ENCODE data around the gene TBRG4. TPM values are rescaled to one million over a fixed set of nuclear protein-coding genes. Genes with fewer than 3 reads are reported as not detected.

The TBRG4 gene
- total RNA-seq, 2 donors from 2014 or later: 46.4 to 76.3 TPM

- Histone ChIP-seq H3K4me1 (replicated peaks) (no peaks in the 10 kb centered on the region), H3K9me3 (no peaks in the 10 kb centered on the region), H3K4me3 (no peak overlapping the region), H3K27ac (no peak overlapping the region), H3K36me3 (no peaks in the 10 kb centered on the region), H3K27me3 (replicated peaks; ENCODE audit: insufficient read depth) (no peaks in the 10 kb centered on the region)
- intact Hi-C loops (cut with DNase I): no loop called here
- DNase-seq (ENCODE audit: low spot score): no peak
- TF ChIP-seq POLR2AphosphoS5 (IDR thresholded peaks at IDR 0.05) (no peak), POLR2A (IDR thresholded peaks at IDR 0.05) (no peak)
- TF ChIP-seq, protein P1, sequence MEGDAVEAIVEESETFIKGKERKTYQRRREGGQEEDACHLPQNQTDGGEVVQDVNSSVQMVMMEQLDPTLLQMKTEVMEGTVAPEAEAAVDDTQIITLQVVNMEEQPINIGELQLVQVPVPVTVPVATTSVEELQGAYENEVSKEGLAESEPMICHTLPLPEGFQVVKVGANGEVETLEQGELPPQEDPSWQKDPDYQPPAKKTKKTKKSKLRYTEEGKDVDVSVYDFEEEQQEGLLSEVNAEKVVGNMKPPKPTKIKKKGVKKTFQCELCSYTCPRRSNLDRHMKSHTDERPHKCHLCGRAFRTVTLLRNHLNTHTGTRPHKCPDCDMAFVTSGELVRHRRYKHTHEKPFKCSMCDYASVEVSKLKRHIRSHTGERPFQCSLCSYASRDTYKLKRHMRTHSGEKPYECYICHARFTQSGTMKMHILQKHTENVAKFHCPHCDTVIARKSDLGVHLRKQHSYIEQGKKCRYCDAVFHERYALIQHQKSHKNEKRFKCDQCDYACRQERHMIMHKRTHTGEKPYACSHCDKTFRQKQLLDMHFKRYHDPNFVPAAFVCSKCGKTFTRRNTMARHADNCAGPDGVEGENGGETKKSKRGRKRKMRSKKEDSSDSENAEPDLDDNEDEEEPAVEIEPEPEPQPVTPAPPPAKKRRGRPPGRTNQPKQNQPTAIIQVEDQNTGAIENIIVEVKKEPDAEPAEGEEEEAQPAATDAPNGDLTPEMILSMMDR (IDR thresholded peaks at IDR 0.05): no peak
- 98% methylated on average over 3 of the region's 3 CpGs for WGBS
Observed at GRCh38 chr7:45060295-45060694, 51.2 kb downstream of the TBRG4 start.

- Histone ChIP-seq H3K27me3 (replicated peaks; ENCODE audit: insufficient read depth) (no peaks in the 10 kb centered on the region), H3K27ac (no peak overlapping the region), H3K4me1 (replicated peaks) (no peaks in the 10 kb centered on the region), H3K9me3 (no peaks in the 10 kb centered on the region), H3K4me3 (no peak overlapping the region), H3K36me3 (no peaks in the 10 kb centered on the region)
- no peak for TF ChIP-seq POLR2AphosphoS5 (IDR thresholded peaks at IDR 0.05)
- TF ChIP-seq, protein P1 (IDR thresholded peaks at IDR 0.05): no peak
- TF ChIP-seq POLR2A (IDR thresholded peaks at IDR 0.05): no peak
- DNase-seq (ENCODE audit: low spot score): no peak
- 92% methylated on average over 5 of the region's 5 CpGs for WGBS
- intact Hi-C loops (cut with DNase I): no loop called here
Observed at GRCh38 chr7:45057878-45058277, 53.6 kb downstream of the TBRG4 start.

GRCh38 chr7:45055594-45056219, 55.8 kb downstream of the TBRG4 start:
- H3K36me3 ChIP-seq: no peaks in the 10 kb centered on the region
- no peak for TF ChIP-seq POLR2AphosphoS5 (IDR thresholded peaks at IDR 0.05)
- TF ChIP-seq, protein P1 (IDR thresholded peaks at IDR 0.05): no peak
- TF ChIP-seq POLR2A (IDR thresholded peaks at IDR 0.05): no peak
- DNase-seq (ENCODE audit: low spot score): no peak
- over 99% methylated on average over 5 of the region's 5 CpGs for WGBS
- H3K27ac ChIP-seq: no peak overlapping the region
- H3K9me3 ChIP-seq: no peaks in the 10 kb centered on the region
- H3K4me3 ChIP-seq: no peak overlapping the region
- intact Hi-C loops (cut with DNase I): no loop called here
- H3K4me1 ChIP-seq (replicated peaks): no peaks in the 10 kb centered on the region
- no peaks in the 10 kb centered on the region for H3K27me3 ChIP-seq (replicated peaks; ENCODE audit: insufficient read depth)

DNA sequence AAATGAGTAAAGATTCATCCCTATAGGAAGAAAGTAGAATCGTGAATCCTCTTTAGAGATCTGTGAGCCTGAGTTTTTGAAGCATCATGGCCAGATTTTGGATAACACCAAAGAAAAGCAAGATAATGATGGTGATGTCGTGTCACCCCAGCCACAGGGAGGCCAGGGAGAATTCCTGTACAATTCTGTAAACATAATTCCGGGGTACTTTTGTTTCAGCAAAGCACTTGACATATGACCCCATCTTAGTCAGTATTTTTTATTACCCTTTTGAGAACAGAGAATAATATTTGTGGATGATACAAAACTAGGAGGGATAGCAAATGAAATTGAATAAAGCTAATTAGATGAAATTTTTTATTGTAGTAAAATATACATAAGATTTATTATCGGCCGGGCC, 56.5 kb downstream of the TBRG4 start:
- no peaks in the 10 kb centered on the region for H3K27me3 ChIP-seq (replicated peaks; ENCODE audit: insufficient read depth)
- H3K4me1 ChIP-seq (replicated peaks): no peaks in the 10 kb centered on the region
- intact Hi-C loops (cut with DNase I): no loop called here
- no peak overlapping the region for H3K4me3 ChIP-seq
- H3K27ac ChIP-seq: no peak overlapping the region
- no peaks in the 10 kb centered on the region for H3K9me3 ChIP-seq
- TF ChIP-seq POLR2AphosphoS5 (IDR thresholded peaks at IDR 0.05) (no peak), POLR2A (IDR thresholded peaks at IDR 0.05) (no peak)
- TF ChIP-seq, protein P1 (IDR thresholded peaks at IDR 0.05): no peak
- H3K36me3 ChIP-seq: no peaks in the 10 kb centered on the region
- no peak for DNase-seq (ENCODE audit: low spot score)
- 77% methylated on average over 5 of the region's 5 CpGs for WGBS

DNA sequence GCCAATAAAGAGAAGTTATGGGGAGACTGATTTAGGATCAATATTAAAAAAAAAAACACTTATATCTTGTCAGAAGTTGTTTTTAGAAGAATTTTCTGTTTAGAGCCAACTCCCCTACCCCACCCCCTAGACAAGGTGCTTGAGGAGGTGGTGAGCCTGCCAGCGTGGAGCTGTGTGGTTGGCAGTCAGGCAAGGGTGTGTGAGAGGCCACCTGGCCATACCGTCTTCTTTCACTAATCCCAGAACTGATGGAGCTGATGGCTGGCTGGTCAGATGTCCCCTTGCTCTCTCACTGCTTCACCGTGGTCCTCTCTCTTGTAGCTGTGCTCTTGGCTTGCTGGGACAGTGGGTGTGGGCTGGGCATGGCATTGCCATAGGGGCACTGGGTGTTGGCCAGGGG, 57.1 kb downstream of the TBRG4 start:
- DNase-seq (ENCODE audit: low spot score): no peak

More for the DNA sequence above, 57.1 kb downstream of the TBRG4 start:
- WGBS: 90% methylated on average over 3 of the region's 3 CpGs
- no peaks in the 10 kb centered on the region for H3K9me3 ChIP-seq
- TF ChIP-seq POLR2A (IDR thresholded peaks at IDR 0.05) (no peak), POLR2AphosphoS5 (IDR thresholded peaks at IDR 0.05) (no peak)
- TF ChIP-seq, protein P1 (IDR thresholded peaks at IDR 0.05): no peak
- H3K4me1 ChIP-seq (replicated peaks): no peaks in the 10 kb centered on the region
- no peak overlapping the region for H3K4me3 ChIP-seq
- intact Hi-C loops (cut with DNase I): no loop called here
- H3K27ac ChIP-seq: no peak overlapping the region
- no peaks in the 10 kb centered on the region for H3K27me3 ChIP-seq (replicated peaks; ENCODE audit: insufficient read depth)
- no peaks in the 10 kb centered on the region for H3K36me3 ChIP-seq
